CD4-positive, alpha-beta T cell (primary cell): ENCODE results near the gene DR1. TPM values are rescaled to one million over a fixed set of nuclear protein-coding genes. Genes with fewer than 3 reads are reported as not detected.

Experiments used
- ATAC-seq: fragments of 200-7000 bp; cut with Tn5 transposase; one replicate; pipeline ENCODE4 v1.10.0; 2022; ENCODE audit warnings: mild to moderate bottlenecking; ENCODE audit not compliant: poor library complexity
- CTCF ChIA-PET: fragments of 350-600 bp; sonication (Branson Sonifier 250); formaldehyde crosslinking; loops from one replicate; lab custom pipeline; 2021; ENCODE audit warnings: antibody characterized with exemption, inconsistent platforms; lab: Charles Lee
- POLR2A ChIA-PET: fragments of 350-600 bp; sonication (Branson Sonifier 250); formaldehyde crosslinking; loops from one replicate; lab custom pipeline; 2021; ENCODE audit warnings: antibody characterized with exemption, inconsistent platforms; lab: Charles Lee
- DNase-seq, 14 experiments: peaks; one replicate each; pipeline ENCODE4 v3.0.0-alpha.2; 2013 to 2020; ENCODE audit warnings: mixed read lengths in 2 of 14
- H3K27ac ChIP-seq, 2 donors: one replicate each; pipeline versions ENCODE4 v1.5.1 to v1.7.0; 2013; ENCODE audit warnings: low read length in 2 of 2, low read depth in 1 of 2, mild to moderate bottlenecking in 1 of 2
- H3K27me3 ChIP-seq, 2 experiments: 1 replicate in 1 of 2; 2 replicates in 1 of 2; pipeline versions ENCODE4 v1.6.1 to v1.7.0; 2013; ENCODE audit warnings: low read length in 2 of 2, control low read depth in 1 of 2, mild to moderate bottlenecking in 1 of 2, moderate library complexity in 1 of 2; ENCODE audit not compliant: insufficient read depth in 2 of 2, control insufficient read depth in 1 of 2
- H3K36me3 ChIP-seq: one replicate; pipeline ENCODE4 v1.6.1; 2013; ENCODE audit warnings: low read length, control low read depth; ENCODE audit not compliant: insufficient read depth
- H3K4me1 ChIP-seq: one replicate; pipeline ENCODE4 v1.6.1; 2013; ENCODE audit warnings: low read length, control low read depth; ENCODE audit not compliant: insufficient read depth
- H3K4me3 ChIP-seq: one replicate; pipeline ENCODE4 v1.5.1; 2013; ENCODE audit warnings: mild to moderate bottlenecking, low read length, moderate library complexity
- H3K9me3 ChIP-seq, 2 experiments: 1 replicate in 1 of 2; 2 replicates in 1 of 2; pipeline versions ENCODE4 v1.6.1 to v1.7.0; 2013; ENCODE audit warnings: low read length in 2 of 2, mild to moderate bottlenecking in 2 of 2, control low read depth in 1 of 2, moderate library complexity in 1 of 2; ENCODE audit not compliant: control insufficient read depth in 1 of 2, insufficient read depth in 1 of 2
- H3K27ac Mint-ChIP-seq: one replicate; pipeline ENCODE4 v1.8.0; 2020; ENCODE audit warnings: mixed read lengths
- H3K27me3 Mint-ChIP-seq: one replicate; pipeline ENCODE4 v1.8.0; 2021; ENCODE audit warnings: mixed read lengths
- H3K36me3 Mint-ChIP-seq: one replicate; pipeline ENCODE4 v1.8.0; 2021; ENCODE audit warnings: low read depth, mixed read lengths
- H3K4me1 Mint-ChIP-seq: one replicate; pipeline ENCODE4 v1.8.0; 2021; ENCODE audit warnings: low read depth, mixed read lengths
- H3K4me3 Mint-ChIP-seq: one replicate; pipeline ENCODE4 v1.8.0; 2020; ENCODE audit warnings: mild to moderate bottlenecking, mixed read lengths
- H3K9me3 Mint-ChIP-seq: one replicate; pipeline ENCODE4 v1.8.0; 2020; ENCODE audit warnings: mixed read lengths
- intact Hi-C, 2 experiments: fragments of 100-400 bp; cut with DNase I in 1 of 2; cut with micrococcal nuclease in 1 of 2; formaldehyde crosslinking; loops; one replicate each; pipeline versions ENCODE4 v1.15.1 to v1.9.0; 2023 to 2025; cut with DNase I, micrococcal nuclease
- total RNA-seq, 174 experiments: library from RNA in 2 of 174; stranded (reverse) in 2 of 174; gene quantifications; one replicate each; pipeline ENCODE4 v1.2.3 and lab custom pipeline; 2021 to 2026
- TF ChIP-seq, protein P1 (sequence below): fragments of 200-600 bp; IDR thresholded peaks from one replicate; pipeline ENCODE4 v1.8.0; 2022; ENCODE audit warnings: antibody characterized with exemption, mild to moderate bottlenecking

DR1 gene
- total RNA-seq, 2 experiments from 2014 or later: 51.4 to 54.4 TPM

DNA sequence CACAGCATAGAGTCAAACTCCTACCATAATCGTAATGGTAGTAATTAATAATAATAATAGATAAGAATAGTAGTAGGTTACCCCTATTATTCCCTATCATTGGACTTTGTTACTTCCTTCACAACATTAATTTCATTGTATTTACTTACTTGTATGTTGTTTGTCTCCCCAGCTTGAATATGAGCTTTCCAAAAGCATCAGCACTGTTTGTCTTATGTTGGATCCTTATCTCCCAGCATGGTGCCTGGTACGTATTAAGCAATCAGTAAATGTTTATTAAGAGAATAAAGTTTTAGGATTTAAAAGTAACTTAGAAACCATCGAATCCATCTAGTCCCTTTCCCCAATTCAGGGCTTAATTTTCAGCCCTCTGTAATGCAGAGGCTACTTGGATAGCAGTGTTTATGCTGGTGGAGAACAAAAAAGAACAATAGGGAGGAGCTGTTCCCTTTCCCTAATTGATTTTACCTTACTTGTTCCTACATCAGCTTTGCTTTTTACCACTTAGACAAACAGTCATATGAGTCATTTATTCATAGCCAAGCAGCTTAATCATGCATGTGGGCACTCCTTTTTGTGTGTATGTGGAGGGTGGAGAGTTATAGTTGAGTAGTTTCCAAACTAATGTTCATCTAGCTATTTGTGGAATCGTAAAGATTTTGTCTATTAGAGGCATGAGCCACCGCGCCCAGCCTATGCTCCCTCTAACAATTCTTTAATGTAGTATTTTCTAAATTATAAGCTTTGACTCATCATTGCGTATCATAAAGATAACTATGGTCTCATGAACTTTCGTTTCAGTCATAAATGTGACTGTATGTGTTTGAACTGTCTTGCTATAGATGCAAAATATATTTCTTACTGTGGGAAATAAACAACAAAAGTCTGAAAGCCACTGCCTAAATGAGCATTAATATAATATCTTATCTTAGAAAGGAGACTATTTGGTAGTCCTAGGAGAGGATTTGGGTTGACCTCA, 20.9 kb upstream of the DR1 start:
- Histone ChIP-seq H3K4me1 (no peaks in the 10 kb centered on the region), H3K36me3 (peaks cover 2% of the 10 kb centered on the region), H3K9me3 (no peaks in the 10 kb centered on the region), H3K27me3 (no peaks in the 10 kb centered on the region), H3K4me3 (no peak overlapping the region), H3K27ac (no peak overlapping the region)
- H3K9me3 Mint-ChIP-seq: no peaks in the 10 kb centered on the region
- POLR2A ChIA-PET: interaction anchor here (0.6 to 1.0 kb wide), 2 partner anchors 16 to 20 kb away, joined by 3 read pairs; no protein-coding TSS in a partner anchor
- ATAC-seq (no peak), DNase-seq (no peak)
- no peaks in the 10 kb centered on the region for H3K27me3 Mint-ChIP-seq
- peaks cover 18% of the 10 kb centered on the region for H3K36me3 Mint-ChIP-seq
- CTCF ChIA-PET: interaction anchor here (1.4 kb wide), 1 partner anchor 20 kb away, joined by 3 read pairs; no protein-coding TSS in a partner anchor
- H3K4me1 Mint-ChIP-seq: no peaks in the 10 kb centered on the region
- no peak overlapping the region for H3K27ac Mint-ChIP-seq
- no peak overlapping the region for H3K4me3 Mint-ChIP-seq
- TF ChIP-seq, protein P1, sequence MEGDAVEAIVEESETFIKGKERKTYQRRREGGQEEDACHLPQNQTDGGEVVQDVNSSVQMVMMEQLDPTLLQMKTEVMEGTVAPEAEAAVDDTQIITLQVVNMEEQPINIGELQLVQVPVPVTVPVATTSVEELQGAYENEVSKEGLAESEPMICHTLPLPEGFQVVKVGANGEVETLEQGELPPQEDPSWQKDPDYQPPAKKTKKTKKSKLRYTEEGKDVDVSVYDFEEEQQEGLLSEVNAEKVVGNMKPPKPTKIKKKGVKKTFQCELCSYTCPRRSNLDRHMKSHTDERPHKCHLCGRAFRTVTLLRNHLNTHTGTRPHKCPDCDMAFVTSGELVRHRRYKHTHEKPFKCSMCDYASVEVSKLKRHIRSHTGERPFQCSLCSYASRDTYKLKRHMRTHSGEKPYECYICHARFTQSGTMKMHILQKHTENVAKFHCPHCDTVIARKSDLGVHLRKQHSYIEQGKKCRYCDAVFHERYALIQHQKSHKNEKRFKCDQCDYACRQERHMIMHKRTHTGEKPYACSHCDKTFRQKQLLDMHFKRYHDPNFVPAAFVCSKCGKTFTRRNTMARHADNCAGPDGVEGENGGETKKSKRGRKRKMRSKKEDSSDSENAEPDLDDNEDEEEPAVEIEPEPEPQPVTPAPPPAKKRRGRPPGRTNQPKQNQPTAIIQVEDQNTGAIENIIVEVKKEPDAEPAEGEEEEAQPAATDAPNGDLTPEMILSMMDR: no peak
- intact Hi-C loops: loop anchor here in 1 of 2 experiments (5.0 kb wide), 1 partner anchor 38 kb away; no protein-coding TSS in a partner anchor

DNA sequence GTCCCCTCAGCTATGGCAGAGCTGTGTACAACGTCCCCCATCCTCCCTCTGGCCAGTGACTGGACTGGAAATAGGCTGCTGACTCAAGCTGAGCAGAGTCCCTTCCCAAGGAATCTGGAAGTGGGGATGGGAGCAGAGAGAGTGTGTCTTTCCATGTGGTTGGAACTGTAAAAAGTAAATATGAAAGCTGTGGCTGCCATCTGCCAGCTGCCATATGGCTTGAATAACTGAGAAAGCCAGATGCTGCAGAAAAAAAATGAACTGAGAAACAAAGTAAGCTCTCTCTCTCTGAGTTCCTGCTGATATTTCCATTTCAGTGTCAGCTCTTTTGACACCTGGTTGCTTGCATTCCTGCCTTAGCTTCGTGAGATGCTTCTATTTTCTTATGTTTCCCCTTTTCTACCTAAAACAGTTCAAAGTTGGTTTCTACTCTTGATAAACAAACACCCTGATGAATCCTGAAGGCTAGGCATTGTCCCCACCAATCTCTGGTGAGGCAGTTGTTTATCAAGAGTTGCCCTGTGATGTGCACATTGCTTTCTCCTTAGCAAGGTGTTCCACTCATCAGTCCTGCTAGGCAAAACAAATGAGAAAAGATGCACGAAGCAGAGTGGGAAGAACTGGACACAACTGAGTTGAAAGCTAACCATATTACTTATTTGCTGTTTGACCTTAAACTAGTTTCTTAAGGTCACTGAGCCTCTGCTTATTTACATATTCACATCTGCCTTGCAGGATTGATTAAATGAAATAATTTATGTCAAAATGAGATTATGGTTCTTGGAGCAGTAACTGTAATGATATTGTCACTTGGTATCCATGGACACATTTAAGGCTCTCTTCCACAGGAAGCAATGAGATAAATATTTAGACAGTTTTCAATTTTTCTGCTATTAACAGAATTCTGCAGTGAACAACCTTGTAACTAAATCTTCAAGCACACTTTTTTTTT, 16.6 kb upstream of the DR1 start:
- intact Hi-C loops: loop anchor here in 1 of 2 experiments (5.0 kb wide), 1 partner anchor 33 kb away; no protein-coding TSS in a partner anchor
- H3K4me1 ChIP-seq: no peaks in the 10 kb centered on the region
- Mint-ChIP-seq H3K36me3 (peaks cover 2% of the 10 kb centered on the region), H3K4me1 (no peaks in the 10 kb centered on the region), H3K4me3 (no peak overlapping the region), H3K9me3 (no peaks in the 10 kb centered on the region), H3K27ac (no peak overlapping the region), H3K27me3 (no peaks in the 10 kb centered on the region)
- CTCF ChIA-PET: no interaction called here
- H3K27me3 ChIP-seq: no peaks in the 10 kb centered on the region
- POLR2A ChIA-PET: interaction anchor here (1.1 kb wide), 1 partner anchor 17 kb away, joined by 4 read pairs; the partner anchor contains the start of gene DR1
- no peak overlapping the region for H3K4me3 ChIP-seq
- ATAC-seq: no peak
- no peak overlapping the region for H3K27ac ChIP-seq
- TF ChIP-seq, protein P1: no peak
- no peaks in the 10 kb centered on the region for H3K9me3 ChIP-seq
- H3K36me3 ChIP-seq: no peaks in the 10 kb centered on the region
- DNase-seq: no peak

DNA sequence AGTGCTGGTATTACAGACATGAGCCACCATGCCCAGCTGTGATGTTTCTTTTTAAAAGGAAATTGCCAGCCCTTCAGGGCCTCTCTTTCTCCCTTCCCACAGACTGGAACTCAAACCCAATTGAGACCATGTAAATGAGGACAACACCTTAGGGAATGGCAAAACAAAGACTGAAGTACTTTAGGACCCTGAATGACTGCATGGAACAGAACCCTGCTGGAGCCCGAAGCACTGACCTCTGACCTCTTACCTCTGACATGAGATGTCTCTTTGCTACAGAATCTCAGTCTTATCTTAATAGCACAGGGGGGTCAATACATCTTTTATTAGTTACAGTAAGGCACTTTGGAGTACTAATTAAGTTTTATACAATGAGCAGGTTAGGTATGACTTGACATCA, 15.5 kb upstream of the DR1 start:
- Mint-ChIP-seq H3K27ac (no peak overlapping the region), H3K9me3 (no peaks in the 10 kb centered on the region), H3K4me3 (no peak overlapping the region), H3K4me1 (no peaks in the 10 kb centered on the region), H3K27me3 (no peaks in the 10 kb centered on the region), H3K36me3 (no peaks in the 10 kb centered on the region)
- Histone ChIP-seq H3K27ac (no peak overlapping the region), H3K4me1 (no peaks in the 10 kb centered on the region), H3K9me3 (no peaks in the 10 kb centered on the region), H3K36me3 (no peaks in the 10 kb centered on the region), H3K4me3 (no peak overlapping the region), H3K27me3 (no peaks in the 10 kb centered on the region)
- TF ChIP-seq, protein P1: no peak
- intact Hi-C loops: no loop called here
- CTCF ChIA-PET: no interaction called here
- POLR2A ChIA-PET: no interaction called here
- no peak for DNase-seq
- ATAC-seq: no peak
